IPS-18a (cell line): ENCODE measurements around the gene KRTAP10-7.
"Not testable (repeated sequence)": the region's sequence is repeated elsewhere in the genome, so short reads cannot be mapped to it uniquely, and the experiment has no call there.

Source experiments
- H3K27ac ChIP-seq: one replicate; pipeline ENCODE4 v1.5.1; 2013; ENCODE audit warnings: low read length
- H3K27me3 ChIP-seq: one replicate; pipeline ENCODE4 v1.6.1; 2013; ENCODE audit warnings: mild to moderate bottlenecking, low read length; ENCODE audit not compliant: control insufficient read depth, insufficient read depth
- H3K36me3 ChIP-seq: one replicate; pipeline ENCODE4 v1.6.1; 2013; ENCODE audit warnings: low read depth, low read length; ENCODE audit not compliant: control insufficient read depth
- H3K4me1 ChIP-seq: one replicate; pipeline ENCODE4 v1.6.1; 2013; ENCODE audit warnings: low read depth, low read length; ENCODE audit not compliant: control insufficient read depth
- H3K4me3 ChIP-seq: one replicate; pipeline ENCODE4 v1.5.1; 2013; ENCODE audit warnings: low read length
- H3K9ac ChIP-seq: one replicate; pipeline ENCODE4 v1.6.1; 2013; ENCODE audit warnings: mild to moderate bottlenecking, low read length, moderate library complexity
- H3K9me3 ChIP-seq: one replicate; pipeline ENCODE4 v1.6.1; 2013; ENCODE audit warnings: low read depth, low read length; ENCODE audit not compliant: control insufficient read depth

KRTAP10-7 gene

GRCh38 chr21:44564886-44565598 lies 35.4 kb upstream of the KRTAP10-7 start:
- Histone ChIP-seq H3K4me3 (no peak overlapping the region), H3K27me3 (no peaks in the 10 kb centered on the region), H3K9me3 (no peaks in the 10 kb centered on the region), H3K9ac (no peak overlapping the region), H3K27ac (no peak overlapping the region), H3K36me3 (no peaks in the 10 kb centered on the region), H3K4me1 (no peaks in the 10 kb centered on the region)

GRCh38 chr21:44566403-44566802 lies 34.0 kb upstream of the KRTAP10-7 start:
- Histone ChIP-seq H3K36me3 (no peaks in the 10 kb centered on the region), H3K4me1 (no peaks in the 10 kb centered on the region), H3K4me3 (no peak overlapping the region), H3K9me3 (no peaks in the 10 kb centered on the region), H3K27ac (no peak overlapping the region), H3K9ac (no peak overlapping the region), H3K27me3 (no peaks in the 10 kb centered on the region)

DNA sequence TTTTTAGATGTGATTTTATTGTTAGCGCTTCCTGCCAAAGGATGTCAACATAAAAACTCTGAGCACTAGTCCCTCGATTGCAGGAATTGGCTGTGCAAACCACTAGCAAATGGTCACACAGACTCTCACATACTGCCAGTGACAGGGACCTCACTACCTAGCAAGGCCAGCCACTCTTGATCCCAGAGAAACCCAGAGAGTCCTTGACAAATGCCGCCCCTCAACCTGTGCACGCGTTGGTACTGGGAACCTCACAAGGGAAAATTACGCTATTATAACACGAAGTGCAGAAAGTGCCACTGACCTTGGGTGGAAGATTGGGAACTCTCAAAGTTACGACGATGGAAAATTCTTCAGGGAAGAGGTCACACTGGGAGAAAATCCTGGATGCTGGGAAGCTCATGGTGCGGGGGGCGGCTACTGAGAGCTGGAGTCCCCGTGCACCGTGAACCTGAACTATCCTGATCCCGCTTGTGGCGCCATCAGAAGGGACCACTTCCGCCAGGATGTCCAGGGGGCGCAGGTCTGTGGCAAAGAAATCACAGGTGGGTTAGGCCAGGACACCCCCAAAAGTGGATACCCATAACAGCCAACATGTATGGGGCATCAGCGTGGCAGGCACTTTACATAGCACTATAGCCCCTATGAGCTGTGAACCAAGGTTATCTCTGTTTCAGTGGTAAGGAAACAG lies 32.8 kb upstream of the KRTAP10-7 start:
- H3K9me3 ChIP-seq, result no peaks in the 10 kb centered on the region
- no peak overlapping the region for H3K4me3 ChIP-seq
- H3K9ac ChIP-seq, result no peak overlapping the region
- no peaks in the 10 kb centered on the region for H3K4me1 ChIP-seq
- H3K27me3 ChIP-seq, result no peaks in the 10 kb centered on the region
- no peaks in the 10 kb centered on the region for H3K36me3 ChIP-seq
- no peak overlapping the region for H3K27ac ChIP-seq

DNA sequence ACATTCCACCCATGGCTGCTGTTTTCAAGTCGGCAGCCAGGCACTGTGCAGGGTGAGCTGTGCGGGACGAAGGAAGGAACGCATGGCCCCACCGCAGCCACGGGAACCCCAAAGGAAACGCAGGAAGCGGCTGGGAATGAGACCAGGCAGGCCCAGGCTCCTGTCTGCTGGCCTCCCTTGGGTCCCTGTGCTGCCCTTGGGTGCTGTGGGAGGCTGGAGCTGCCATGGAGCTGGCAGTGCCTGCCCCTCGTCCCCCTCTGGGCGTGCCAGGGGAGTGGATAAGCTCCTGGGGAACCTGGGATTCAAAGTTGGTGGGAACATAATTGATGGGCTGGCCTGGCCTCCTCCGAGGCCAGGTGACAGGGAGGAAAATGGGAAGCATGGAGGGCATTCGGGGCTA lies 32.1 kb upstream of the KRTAP10-7 start:
- H3K9ac ChIP-seq, result no peak overlapping the region
- no peaks in the 10 kb centered on the region for H3K27me3 ChIP-seq
- no peaks in the 10 kb centered on the region for H3K4me1 ChIP-seq

GRCh38 chr21:44568667-44569556 lies 31.5 kb upstream of the KRTAP10-7 start:
- Histone ChIP-seq H3K27me3 (no peaks in the 10 kb centered on the region), H3K9me3 (no peaks in the 10 kb centered on the region), H3K4me1 (no peaks in the 10 kb centered on the region), H3K4me3 (no peak overlapping the region), H3K27ac (no peak overlapping the region), H3K9ac (no peak overlapping the region), H3K36me3 (no peaks in the 10 kb centered on the region)

More for the DNA sequence above, 32.1 kb upstream of the KRTAP10-7 start:
- Histone ChIP-seq H3K9me3 (no peaks in the 10 kb centered on the region), H3K36me3 (no peaks in the 10 kb centered on the region), H3K4me3 (no peak overlapping the region), H3K27ac (no peak overlapping the region)

DNA sequence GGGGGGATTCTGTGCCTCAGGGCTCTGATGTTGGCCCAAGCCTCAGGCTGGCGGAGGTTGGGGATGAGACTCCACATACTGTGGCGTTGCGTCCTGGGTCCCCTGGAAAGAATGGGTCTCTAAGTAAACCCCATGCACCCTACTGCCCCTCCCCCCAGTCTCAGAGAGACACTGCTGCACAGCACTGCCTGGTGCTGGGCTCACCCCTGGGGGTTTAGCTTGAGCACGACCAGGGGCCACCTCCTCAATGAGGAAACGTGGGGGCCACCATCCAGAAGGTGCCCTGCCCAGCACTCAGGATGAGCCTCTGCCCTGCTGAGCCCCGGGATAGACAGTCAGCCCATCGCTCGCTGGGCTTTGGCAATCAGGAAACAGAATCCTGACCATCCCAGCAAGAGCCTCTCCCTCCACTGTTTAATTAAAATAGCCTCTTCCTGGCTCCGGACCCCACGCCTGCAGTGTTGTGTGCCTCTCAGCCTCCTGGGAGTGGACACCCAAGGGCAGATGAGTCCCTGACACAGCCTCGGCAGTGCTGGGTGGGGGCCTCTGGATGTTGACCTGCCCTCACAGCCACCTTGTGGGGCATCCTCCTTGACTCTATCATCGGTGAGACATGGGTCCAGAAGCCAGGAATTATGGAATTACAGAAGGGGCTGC lies 30.4 kb upstream of the KRTAP10-7 start:
- Histone ChIP-seq H3K4me1 (no peaks in the 10 kb centered on the region), H3K27ac (no peak overlapping the region), H3K4me3 (no peak overlapping the region), H3K9me3 (no peaks in the 10 kb centered on the region), H3K36me3 (no peaks in the 10 kb centered on the region), H3K9ac (no peak overlapping the region), H3K27me3 (no peaks in the 10 kb centered on the region)

DNA sequence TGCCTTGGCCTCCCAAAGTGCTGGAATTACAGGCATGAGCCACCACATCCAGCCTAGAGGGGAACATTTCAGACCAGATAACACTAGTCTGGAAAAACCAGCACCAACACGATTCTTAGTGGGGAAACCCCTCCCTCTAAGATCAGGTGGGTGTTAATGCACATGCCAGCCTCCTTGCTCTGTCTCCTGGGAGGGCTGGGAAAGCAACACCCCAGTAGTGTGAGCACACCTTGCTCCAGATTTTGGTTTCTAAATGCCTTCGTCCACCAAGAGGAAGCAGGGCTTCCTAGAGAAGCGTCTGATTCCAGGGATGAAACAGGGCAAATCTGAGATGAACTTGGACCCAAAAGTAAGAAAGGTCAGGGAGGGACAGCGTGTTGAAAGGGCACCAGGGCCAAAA lies 29.1 kb upstream of the KRTAP10-7 start:
- Histone ChIP-seq H3K9me3 (no peaks in the 10 kb centered on the region), H3K27ac (no peak overlapping the region), H3K9ac (no peak overlapping the region), H3K4me3 (no peak overlapping the region), H3K4me1 (no peaks in the 10 kb centered on the region), H3K27me3 (no peaks in the 10 kb centered on the region), H3K36me3 (no peaks in the 10 kb centered on the region)

- Histone ChIP-seq H3K9ac (no peak overlapping the region), H3K27me3 (no peaks in the 10 kb centered on the region), H3K9me3 (peaks cover 6% of the 10 kb centered on the region), H3K36me3 (no peaks in the 10 kb centered on the region), H3K4me1 (no peaks in the 10 kb centered on the region), H3K4me3 (no peak overlapping the region), H3K27ac (no peak overlapping the region)
These were observed 28.3 kb upstream of the KRTAP10-7 start for GRCh38 chr21:44571844-44572782.

DNA sequence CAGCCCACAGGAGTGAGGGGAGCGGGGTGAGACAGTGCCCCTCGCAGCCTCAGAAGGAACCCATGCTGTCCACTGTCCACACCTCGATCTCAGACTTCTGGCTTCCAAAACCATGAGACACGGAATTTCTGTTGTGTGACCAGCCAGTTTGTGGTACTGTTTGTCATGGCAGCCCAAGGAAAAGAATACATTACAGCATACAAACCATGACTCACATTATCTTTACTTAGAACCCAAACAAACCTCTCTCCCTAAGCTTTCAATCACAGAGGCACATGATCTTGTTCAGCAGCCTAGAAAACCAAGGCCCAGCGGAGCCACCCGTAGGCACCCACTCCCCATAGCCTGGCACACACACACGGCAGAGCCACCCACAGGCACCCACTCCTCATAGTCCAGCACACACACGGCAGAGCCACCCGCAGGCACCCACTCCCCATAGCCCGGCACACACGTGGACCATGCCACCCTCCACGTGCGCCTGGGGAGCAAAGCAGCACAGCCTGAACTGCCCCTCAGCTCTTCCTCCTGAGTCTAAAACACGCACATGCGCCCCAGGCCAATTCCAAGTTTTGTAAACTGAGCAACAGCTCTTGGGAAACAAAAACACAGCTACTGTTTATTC lies 27.3 kb upstream of the KRTAP10-7 start:
- peaks cover 10% of the 10 kb centered on the region for H3K9me3 ChIP-seq
- no peaks in the 10 kb centered on the region for H3K4me1 ChIP-seq
- H3K36me3 ChIP-seq, result no peaks in the 10 kb centered on the region
- H3K9ac ChIP-seq, result no peak overlapping the region
- no peak overlapping the region for H3K27ac ChIP-seq
- no peak overlapping the region for H3K4me3 ChIP-seq
- no peaks in the 10 kb centered on the region for H3K27me3 ChIP-seq

- not testable (repeated sequence) for H3K4me1 ChIP-seq, H3K9ac ChIP-seq, H3K9me3 ChIP-seq, H3K4me3 ChIP-seq, H3K36me3 ChIP-seq, H3K27me3 ChIP-seq, H3K27ac ChIP-seq
These were observed 26.6 kb upstream of the KRTAP10-7 start, which contains the start of gene KRTAP10-4 for GRCh38 chr21:44573630-44574456. KRTAP10-4 (plus strand) TSS chr21:44573729; CDS start chr21:44573759, 30 bp downstream.
